PC-9 (cell line): ENCODE data around the gene DAB2.

Source experiments
- CTCF ChIP-seq: fragments of 200-600 bp; sonication (generic); conservative IDR thresholded peaks from 2 replicates; pipeline ENCODE4 v1.6.1; 2017; ENCODE audit warnings: mixed run types, antibody characterized with exemption, mild to moderate bottlenecking, moderate library complexity
- EZH2 ChIP-seq: fragments of 200-600 bp; sonication (generic); IDR thresholded peaks from 2 replicates; pipeline ENCODE4 v1.8.0; 2017; ENCODE audit warnings: antibody characterized with exemption, low read depth

DNA sequence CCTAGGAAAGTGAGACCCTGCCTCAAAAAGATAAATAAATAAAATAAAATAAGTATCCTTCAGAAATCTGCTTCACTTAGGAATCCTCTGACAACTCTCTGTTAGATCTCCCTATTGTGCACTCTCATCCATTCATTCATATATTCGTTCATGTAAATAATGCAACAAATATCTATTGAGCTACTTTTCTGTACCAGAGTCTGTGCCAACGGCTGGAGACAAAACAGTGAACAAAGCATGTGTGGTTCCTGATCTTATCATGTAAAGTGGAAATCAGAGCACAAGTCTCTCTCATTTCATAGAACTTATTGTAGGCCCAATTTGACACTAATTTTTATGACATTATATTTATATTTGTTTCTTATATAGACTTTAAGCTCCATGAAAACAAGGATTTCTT lies 40.3 kb upstream of the DAB2 start:
- TF ChIP-seq CTCF (no peak), EZH2 (no peak)
